ENCODE measurements around the gene HOMER1.

The HOMER1 gene

GRCh38 chr5:79513704-79514390 is at the start of gene HOMER1:
HOMER1 (minus strand) TSS chr5:79514134; CDS start chr5:79512774, 1,360 bp downstream.
- DNase-seq (ENCODE audit: low read depth) = peak; percentile 83

DNA sequence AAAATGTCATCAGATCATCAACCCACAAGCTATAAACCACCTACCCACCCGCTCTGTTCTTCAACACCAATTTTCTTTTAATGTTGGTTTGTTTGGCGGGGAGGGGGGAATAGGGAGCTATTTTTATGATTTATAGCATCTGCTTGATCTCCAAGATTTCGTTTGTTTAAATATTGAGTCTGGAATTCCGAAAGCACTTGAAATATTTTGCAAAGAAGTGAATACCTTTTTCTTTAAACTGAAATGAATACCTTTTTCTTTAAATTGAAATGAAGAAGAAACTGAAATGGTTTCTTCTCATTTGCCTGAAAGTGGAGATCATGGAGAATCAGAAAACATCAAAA is 49.3 kb upstream of the HOMER1 start:
- no peak for DNase-seq (ENCODE audit: low read depth)

GRCh38 chr5:79562351-79563246 is 48.7 kb upstream of the HOMER1 start:
- DNase-seq (ENCODE audit: low read depth) = peak; percentile 86

DNA sequence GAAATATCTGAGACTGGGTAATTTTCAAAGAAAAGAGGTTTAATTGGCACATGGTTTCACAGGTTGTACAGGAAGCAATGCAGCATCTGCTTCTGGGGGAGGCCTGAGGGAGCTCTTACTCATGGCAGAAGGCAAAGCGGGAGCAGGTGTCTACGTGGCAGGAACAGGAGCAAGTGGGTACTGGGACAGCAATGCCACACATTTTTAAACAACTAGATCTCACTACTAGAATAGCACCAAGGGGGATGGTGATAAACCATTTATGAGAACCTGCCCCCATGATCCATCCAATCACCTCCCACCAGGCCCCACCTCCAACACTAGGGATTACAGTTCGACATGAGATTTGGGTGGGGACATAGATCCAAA is 47.6 kb upstream of the HOMER1 start:
- DNase-seq (ENCODE audit: low read depth) = peak; percentile 16

DNA sequence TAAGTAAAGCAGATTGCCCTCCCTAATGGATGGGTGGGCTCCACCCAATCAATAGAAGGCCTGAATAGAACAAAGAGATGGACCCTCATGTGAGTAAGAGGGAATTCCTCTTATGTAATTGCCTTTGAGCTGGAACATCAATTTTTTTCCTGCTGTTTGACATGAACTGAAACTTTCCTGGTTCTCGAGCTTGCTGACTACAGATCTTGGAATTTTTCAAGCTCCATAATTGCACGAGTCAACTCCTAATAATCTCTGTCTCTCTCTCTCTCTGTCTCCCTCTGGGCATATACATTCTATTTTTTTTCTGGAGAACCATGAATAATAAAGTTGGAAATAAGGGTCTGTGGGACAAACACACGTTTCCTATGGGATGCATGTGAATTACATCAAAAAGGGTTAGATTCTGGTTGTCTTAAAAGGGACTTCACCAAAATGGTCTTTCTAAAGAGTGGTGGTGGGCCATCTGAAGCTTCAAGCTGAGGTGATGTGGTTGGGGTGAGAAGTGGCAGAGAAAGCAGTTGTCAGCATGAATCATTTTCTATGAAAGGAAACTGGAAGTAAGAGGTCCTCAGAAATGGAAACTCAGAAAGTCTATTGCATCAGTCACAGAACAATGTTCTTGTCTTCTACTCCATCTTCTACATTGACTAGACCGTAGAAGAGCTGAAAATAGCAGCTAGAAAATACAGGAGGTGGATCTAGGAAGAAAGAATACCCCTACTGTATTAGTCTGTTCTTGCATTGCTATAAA is 47.0 kb upstream of the HOMER1 start:
- DNase-seq (ENCODE audit: low read depth) = peak; percentile 85

- DNase-seq (ENCODE audit: low read depth) = no peak
Measured at GRCh38 chr5:79555418-79555817, 41.5 kb upstream of the HOMER1 start.

- DNase-seq (ENCODE audit: low read depth) = no peak
Measured at GRCh38 chr5:79552984-79553383, 39.0 kb upstream of the HOMER1 start.

DNA sequence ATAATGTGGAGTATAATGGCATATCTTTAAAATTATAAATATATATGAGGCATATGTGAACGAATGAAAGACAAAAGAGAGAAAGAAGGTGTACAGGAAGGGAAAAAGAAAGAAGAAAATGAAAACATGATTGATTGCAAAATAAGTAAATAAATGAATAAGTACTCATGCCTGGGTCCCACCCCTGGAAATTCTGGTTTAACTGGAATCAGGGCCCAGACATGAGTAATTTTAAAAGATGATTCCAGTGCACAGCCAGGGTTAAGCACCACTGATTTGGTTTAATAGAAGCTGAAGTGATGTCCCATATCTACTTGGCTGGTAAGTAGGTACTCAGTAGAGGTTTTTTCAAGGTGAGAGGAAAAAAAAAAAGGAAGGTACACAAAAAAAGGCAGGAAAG is 34.0 kb upstream of the HOMER1 start:
- no peak for DNase-seq (ENCODE audit: low read depth)

DNA sequence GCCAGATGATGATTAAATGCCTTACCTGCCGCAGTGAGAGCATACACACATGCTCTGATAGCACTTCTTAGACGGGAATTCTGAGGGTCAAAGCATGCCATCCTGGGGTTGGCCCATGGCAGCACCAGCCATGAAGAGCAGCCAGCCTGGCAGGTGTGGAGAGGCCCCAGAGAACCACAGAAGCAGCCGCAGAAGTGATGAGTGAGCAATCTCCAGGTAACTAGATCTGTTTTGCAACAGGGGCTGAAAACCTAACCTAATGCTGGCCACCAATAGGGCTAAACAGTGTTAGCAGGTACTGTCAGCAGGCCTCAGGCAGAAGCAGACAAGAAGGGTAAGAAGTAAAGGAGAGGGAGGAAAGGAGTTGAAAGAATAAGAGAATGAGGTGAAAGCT is 33.5 kb upstream of the HOMER1 start:
- DNase-seq (ENCODE audit: low read depth) = no peak

DNA sequence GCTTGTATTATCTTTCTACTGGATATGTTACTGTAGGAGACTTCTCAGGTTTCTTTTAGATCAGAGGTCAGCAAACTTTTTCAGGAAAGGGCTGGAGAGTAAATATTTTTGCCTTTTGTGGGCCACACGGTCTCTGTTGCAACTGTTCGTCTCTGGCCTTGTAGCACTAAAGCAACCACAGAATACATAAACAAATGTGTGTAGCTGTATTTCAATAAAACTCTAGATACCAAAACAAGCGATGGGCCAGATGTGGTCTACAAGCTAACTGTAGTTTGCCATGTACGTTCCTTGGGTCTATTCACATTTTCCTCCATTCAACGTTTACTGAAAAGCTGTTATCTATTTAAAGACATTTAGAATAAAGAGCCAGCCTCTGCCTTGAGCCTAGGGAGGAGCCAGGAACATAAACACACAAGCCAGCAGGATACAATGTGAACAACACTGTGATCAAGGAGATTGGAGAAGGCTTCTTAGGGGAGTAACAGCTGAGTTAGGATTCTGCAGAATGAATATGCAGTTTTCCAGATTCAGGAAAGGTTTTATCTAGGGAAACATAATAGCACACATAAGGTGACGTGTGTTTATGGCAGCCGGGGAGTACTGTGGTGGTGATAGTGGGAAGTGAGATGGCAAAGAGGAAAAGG is 33.0 kb upstream of the HOMER1 start:
- no peak for DNase-seq (ENCODE audit: low read depth)

- DNase-seq (ENCODE audit: low read depth) = no peak
Measured at GRCh38 chr5:79544131-79544530, 30.2 kb upstream of the HOMER1 start.

DNA sequence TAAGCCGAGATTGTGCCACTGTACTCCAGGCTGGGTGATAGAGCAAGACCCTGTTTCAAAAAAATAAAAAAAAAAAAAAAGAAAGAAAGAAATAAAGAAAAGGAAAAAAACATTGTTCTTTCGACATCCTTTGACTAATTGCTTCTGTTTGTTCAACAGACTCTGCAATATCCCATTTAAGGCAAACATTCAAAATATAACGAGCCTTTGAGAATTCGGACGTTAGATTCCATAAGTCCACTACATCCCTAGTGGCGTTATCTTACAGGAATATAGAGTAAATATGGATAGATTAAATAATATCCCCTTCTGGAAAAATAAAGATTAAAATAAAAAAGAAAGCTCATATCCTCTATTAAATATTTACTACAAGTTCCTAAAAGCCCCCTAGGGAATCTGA is 27.0 kb upstream of the HOMER1 start:
- DNase-seq (ENCODE audit: low read depth) = no peak

DNA sequence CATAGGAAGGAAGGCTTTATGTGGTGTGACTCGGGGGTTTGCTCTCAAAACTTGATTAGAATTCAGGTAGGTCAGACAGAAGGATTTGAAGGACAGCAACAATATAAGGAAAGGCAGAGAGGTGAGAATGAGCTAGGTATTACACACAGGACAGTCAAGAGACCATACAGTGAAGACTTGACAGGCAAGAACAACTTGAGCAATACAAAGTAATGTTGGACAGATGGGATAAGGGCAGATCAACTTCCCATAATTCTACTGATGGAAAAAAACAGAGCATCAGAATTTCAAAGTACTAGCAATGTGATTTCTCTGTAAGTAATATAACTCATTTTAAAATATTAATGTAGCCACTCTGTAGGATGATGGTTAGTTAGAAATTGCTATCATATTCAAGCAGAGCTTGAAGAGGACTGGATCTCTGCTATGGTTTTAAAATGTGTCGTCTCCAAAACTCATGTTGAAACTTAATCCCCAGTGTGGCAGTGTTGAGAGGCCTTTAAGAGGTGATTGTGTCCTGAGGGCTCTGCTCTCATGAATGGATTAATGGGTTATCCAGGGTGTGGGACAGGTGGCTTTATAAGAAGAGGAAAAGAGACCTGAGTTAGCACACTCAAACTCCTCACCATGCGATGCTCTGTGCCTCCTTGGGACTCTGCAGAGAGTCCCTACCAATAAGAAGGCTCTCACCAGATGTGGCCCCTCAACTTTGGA is 22.4 kb upstream of the HOMER1 start:
- DNase-seq (ENCODE audit: low read depth) = no peak

DNA sequence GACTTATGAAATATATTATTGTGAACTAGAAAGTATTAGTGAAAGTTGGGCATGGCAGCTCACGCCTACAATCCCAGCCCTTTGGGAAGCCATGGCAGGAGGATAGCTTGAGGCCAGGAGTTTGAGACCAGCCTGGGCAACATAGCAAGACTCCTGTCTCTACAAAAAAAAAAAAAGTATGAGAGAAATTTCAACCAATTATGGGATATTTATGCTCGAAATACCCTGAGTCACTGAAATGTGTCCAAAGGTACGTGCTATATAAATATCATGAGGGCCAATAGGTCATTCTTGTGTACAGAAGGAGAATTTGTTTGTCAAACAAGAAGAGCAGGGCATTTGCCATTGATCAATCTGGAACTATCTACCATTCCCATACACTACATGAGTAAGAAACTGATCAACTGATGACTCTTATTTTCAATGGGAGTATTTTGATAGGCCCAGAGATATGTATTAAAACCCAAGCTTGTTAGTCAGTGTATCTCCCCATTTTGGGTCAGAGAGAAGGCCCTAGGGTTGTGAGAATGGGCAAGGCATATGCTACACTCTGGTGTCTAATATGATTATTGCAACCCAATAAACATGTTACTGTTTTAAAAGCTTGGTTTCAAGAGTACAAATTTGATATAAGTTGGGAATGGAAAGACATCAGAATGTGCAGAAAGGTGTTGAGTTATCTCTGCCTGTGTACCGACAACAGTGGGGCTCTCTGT is 21.7 kb upstream of the HOMER1 start:
- peak; percentile 24 for DNase-seq (ENCODE audit: low read depth)

GRCh38 chr5:79529110-79529509 is 15.2 kb upstream of the HOMER1 start:
- no peak for DNase-seq (ENCODE audit: low read depth)

DNA sequence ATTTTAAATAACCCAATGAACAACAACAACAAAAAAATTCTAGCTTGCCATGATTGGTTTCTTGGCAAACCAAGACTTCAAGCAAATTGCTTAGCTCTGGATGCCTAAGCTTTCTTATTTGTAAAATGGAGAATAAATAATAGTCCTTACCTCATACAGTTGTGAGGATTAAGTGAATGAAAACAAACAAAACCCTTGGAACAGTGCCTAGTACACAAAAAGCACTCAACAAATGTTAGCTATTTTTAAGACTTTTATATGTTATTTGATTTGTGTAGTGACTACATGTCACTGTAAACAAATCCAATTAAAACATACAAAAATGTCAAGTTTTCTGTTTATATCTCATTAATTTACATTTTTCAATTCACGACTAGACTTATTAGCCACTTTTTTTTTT is 13.5 kb upstream of the HOMER1 start:
- DNase-seq (ENCODE audit: low read depth) = no peak

DNA sequence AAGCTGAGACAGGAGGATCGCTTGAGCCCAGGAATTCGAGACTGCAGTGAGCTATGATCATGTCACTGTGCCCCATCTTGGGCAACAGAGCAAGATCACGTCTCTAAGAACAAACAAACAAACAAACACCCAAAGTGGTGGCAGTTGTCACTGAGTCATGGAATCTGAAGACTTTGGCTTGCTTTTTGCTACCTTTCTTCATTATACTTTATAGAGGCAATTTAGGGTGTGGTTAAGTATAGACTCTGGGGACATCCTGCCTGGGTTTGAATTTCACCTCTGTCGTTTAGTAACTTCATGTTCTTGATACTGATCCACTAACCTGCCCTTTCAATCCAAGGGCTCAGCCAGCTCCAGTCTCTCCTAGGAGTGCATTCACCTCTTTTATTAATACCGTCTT is 13.0 kb upstream of the HOMER1 start:
- DNase-seq (ENCODE audit: low read depth) = no peak

DNA sequence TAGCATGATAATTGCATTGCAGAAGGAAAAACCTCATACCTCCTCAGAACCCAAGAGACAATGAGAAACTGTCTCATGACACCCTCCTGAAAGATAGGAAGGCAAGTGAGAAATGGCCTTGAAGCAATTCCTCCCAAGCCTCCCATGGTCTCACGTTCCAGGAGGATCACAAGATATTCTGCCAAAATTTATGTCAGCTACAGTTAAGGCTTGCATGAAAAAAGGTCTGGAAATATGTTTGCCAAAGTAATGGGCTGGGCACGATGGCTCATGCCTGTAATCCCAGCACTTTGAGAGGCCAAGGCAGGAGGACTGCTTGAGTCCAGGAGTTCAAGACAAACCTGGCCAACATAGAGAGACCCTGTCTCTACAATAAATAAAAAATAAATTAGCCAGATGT is 12.6 kb upstream of the HOMER1 start:
- no peak for DNase-seq (ENCODE audit: low read depth)

DNA sequence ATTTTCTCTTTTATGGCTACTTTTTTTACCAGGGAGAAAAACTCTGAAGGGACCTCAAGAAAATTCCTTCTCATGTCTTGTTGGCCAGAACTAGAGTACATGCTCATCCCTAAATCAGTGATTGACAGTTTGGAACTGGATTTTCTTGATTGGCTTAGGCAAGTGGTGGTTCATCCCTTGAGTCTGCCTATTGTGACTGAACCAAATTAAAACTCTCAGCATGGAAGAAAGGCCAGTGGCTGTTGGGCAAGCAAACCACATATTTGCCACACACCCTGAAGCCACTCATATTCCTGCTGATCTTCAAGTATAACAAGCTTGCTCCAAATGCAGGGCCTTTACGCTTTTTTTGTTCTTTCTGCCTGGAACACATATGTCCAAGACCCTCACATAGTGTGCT is 7.2 kb upstream of the HOMER1 start:
- DNase-seq (ENCODE audit: low read depth) = no peak

DNA sequence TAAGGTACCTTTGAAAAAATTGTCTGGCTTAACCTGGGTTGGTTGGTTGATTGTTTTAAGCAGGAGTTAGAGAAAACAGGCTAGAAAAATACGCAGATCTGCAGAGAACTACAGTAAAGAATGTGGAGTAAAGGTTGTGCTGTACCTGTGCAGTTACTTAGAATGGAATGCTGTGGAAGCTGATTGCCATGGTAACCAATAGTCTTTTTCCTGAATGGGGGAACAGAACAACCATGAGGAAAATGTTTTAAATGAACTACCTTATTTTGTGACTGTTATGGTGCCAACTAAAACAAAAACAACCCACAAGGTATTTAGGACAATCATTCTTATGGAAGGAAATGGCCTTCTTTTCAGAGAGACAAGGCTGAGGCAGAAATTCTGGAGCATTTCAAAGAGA is 4.8 kb upstream of the HOMER1 start:
- no peak for DNase-seq (ENCODE audit: low read depth)

DNA sequence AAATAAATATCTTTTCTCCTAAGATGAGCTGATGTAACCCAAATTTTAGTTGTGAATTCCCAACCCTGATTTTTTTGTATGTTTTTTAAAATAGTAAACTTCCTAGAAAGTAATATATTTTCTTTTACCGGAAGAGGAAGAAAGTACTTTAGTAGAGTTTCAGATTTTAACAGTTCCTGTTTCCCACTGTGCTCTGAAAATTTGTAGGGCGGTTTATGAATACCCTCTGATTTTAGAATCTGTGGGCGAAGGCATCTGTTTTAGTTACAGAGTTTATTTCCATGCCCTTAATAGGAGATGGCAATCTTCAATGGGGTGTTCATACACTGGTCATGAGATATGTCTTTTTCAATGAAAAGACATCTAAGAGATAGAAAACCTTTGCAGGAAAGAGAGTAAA is 3.7 kb upstream of the HOMER1 start:
- DNase-seq (ENCODE audit: low read depth) = no peak

All from ELR (cell line).